SK-N-SH (cell line): ENCODE data around the gene GABRR1. TPM values are rescaled to one million over a fixed set of nuclear protein-coding genes. Genes with fewer than 3 reads are reported as not detected.

Experiments used
- CTCF ChIA-PET: fragments of 300-600, 350-600 bp; formaldehyde crosslinking; extraction: SDS; loops from one replicate; lab custom pipeline; 2021; lab: Yijun Ruan, JAX
- POLR2A ChIA-PET: fragments of 350-600 bp; sonication (Branson Sonifier 250); formaldehyde crosslinking; extraction: SDS; loops from one replicate; lab custom pipeline; 2020; ENCODE audit warnings: antibody characterized with exemption, inconsistent platforms; lab: Yijun Ruan, JAX
- DNase-seq: peaks from one replicate; pipeline ENCODE4 v3.0.0; 2012
- H2AFZ ChIP-seq: fragments of 200-600 bp; sonication (generic); 2 replicates; pipeline ENCODE4 v1.8.1; 2016; ENCODE audit warnings: antibody characterized with exemption, mild to moderate bottlenecking, low read depth
- H3F3A ChIP-seq: fragments of 200-600 bp; sonication (generic); replicated peaks from 2 replicates; pipeline ENCODE3; 2016; ENCODE audit warnings: antibody characterized with exemption, mild to moderate bottlenecking; ENCODE audit not compliant: insufficient read depth
- H3K27ac ChIP-seq, 2 experiments: fragments of 200-500 bp in 1 of 2; fragments of 200-600 bp in 1 of 2; sonication (Bioruptor generic) in 1 of 2; sonication (generic), shearing (Covaris generic) in 1 of 2; 2 replicates each; pipeline versions ENCODE4 v1.5.1 to v1.6.1; 2014 to 2016; ENCODE audit warnings: low read depth in 2 of 2, inconsistent platforms in 1 of 2, low read length in 1 of 2, mild to moderate bottlenecking in 1 of 2, mixed read lengths in 1 of 2
- H3K27me3 ChIP-seq: fragments of 200-600 bp; sonication (generic), shearing (Covaris generic); 2 replicates; pipeline ENCODE4 v1.6.1; 2016; ENCODE audit warnings: mixed run types; ENCODE audit not compliant: insufficient read depth
- H3K36me3 ChIP-seq, 2 experiments: fragments of 200-500 bp in 1 of 2; fragments of 200-600 bp in 1 of 2; sonication (Bioruptor generic) in 1 of 2; sonication (generic) in 1 of 2; replicated peaks in 1 of 2; 2 replicates each; pipeline versions ENCODE3 to v1.5.1; 2014 to 2016; ENCODE audit warnings: low read length in 1 of 2, mild to moderate bottlenecking in 1 of 2; ENCODE audit not compliant: insufficient read depth in 2 of 2, control insufficient read depth in 1 of 2
- H3K4me1 ChIP-seq, 2 experiments: fragments of 200-500 bp in 1 of 2; fragments of 200-600 bp in 1 of 2; sonication (Bioruptor generic) in 1 of 2; sonication (generic), shearing (Covaris generic) in 1 of 2; 2 replicates each; pipeline versions ENCODE4 v1.5.1 to v1.6.1; 2014 to 2016; ENCODE audit warnings: low read depth in 1 of 2, low read length in 1 of 2, mixed run types in 1 of 2; ENCODE audit not compliant: insufficient read depth in 2 of 2, control insufficient read depth in 1 of 2
- H3K4me2 ChIP-seq: fragments of 200-600 bp; sonication (generic), shearing (Covaris generic); 2 replicates; pipeline ENCODE4 v1.6.1; 2017; ENCODE audit warnings: mixed run types
- H3K4me3 ChIP-seq, 2 experiments: fragments of 200-500 bp in 1 of 2; fragments of 200-600 bp in 1 of 2; sonication (Bioruptor generic) in 1 of 2; sonication (generic), shearing (Covaris generic) in 1 of 2; 2 replicates each; pipeline versions ENCODE4 v1.5.1 to v1.8.1; 2014 to 2016; ENCODE audit warnings: low read depth in 2 of 2, inconsistent platforms in 1 of 2, low read length in 1 of 2, mild to moderate bottlenecking in 1 of 2, mixed read lengths in 1 of 2, moderate library complexity in 1 of 2
- H3K79me2 ChIP-seq: fragments of 200-600 bp; sonication (generic); 2 replicates; pipeline ENCODE4 v1.8.1; 2017; ENCODE audit warnings: mild to moderate bottlenecking; ENCODE audit not compliant: insufficient read depth
- H3K9ac ChIP-seq: fragments of 200-600 bp; sonication (generic); 2 replicates; pipeline ENCODE4 v1.6.1; 2017; ENCODE audit warnings: mixed run types
- H3K9me2 ChIP-seq: fragments of 200-600 bp; sonication (generic); 2 replicates; pipeline ENCODE4 v1.6.1; 2017; ENCODE audit warnings: mixed run types
- H3K9me3 ChIP-seq: fragments of 200-600 bp; sonication (generic); 2 replicates; pipeline ENCODE4 v1.6.1; 2017; ENCODE audit warnings: mixed run types, mild to moderate bottlenecking, moderate library complexity
- H4K20me1 ChIP-seq: fragments of 200-600 bp; sonication (generic); 2 replicates; pipeline ENCODE4 v1.6.1; 2017; ENCODE audit warnings: mild to moderate bottlenecking, mixed run types; ENCODE audit not compliant: insufficient read depth
- FOSL2 ChIP-seq: IDR thresholded peaks from 2 replicates; pipeline ENCODE4 v1.4.0; 2012; ENCODE audit warnings: low read depth, mild to moderate bottlenecking, moderate library complexity, borderline replicate concordance
- JUND ChIP-seq: IDR thresholded peaks from 2 replicates; pipeline ENCODE4 v1.4.0; 2012
- MEF2A ChIP-seq: IDR thresholded peaks from 2 replicates; pipeline ENCODE4 v1.4.0; 2012; ENCODE audit warnings: low read depth, borderline replicate concordance
- NFIC ChIP-seq: IDR thresholded peaks from 2 replicates; pipeline ENCODE4 v1.4.0; 2012; ENCODE audit warnings: borderline replicate concordance
- RXRA ChIP-seq: IDR thresholded peaks from 2 replicates; pipeline ENCODE4 v1.4.0; 2012; ENCODE audit warnings: low read depth, mild to moderate bottlenecking, borderline replicate concordance
- YY1 ChIP-seq: IDR thresholded peaks from 2 replicates; pipeline ENCODE4 v1.4.0; 2012; ENCODE audit warnings: low read depth, mild to moderate bottlenecking
- WGBS: methylation state at CpG from one replicate; pipeline ENCODE4 v1.1.6; 2017; ENCODE audit warnings: low lambda C conversion rate; 5-methylcytosine and 5-hydroxymethylcytosine counted together
- polyA plus RNA-seq, 3 experiments: library from polyadenylated mRNA; depleted of rRNA; stranded (reverse); fragments of >200 nt; gene quantifications; 2 replicates each; pipeline ENCODE4 v1.2.3, GENCODE V29; 2012
- TF ChIP-seq, protein P1 (sequence below): IDR thresholded peaks from 2 replicates; pipeline ENCODE4; 2012
- TF ChIP-seq, protein P2 (sequence below): IDR thresholded peaks from 2 replicates; pipeline ENCODE4 v1.4.0; 2012; ENCODE audit warnings: low read depth, borderline replicate concordance

GABRR1 gene
- polyA plus RNA-seq, 1 of the 3 experiments (the other 2 are of a cell fraction), result not detected

GRCh38 chr6:89154131-89154530, 63.0 kb downstream of the GABRR1 start:
- no peak overlapping the region for H3K9ac ChIP-seq
- H4K20me1 ChIP-seq, result no peaks in the 10 kb centered on the region
- no peaks in the 10 kb centered on the region for H3F3A ChIP-seq
- no peaks in the 10 kb centered on the region for H3K9me3 ChIP-seq
- no peaks in the 10 kb centered on the region; the same call in 1 of the 2 replicates for H3K9me2 ChIP-seq
- TF ChIP-seq YY1 (no peak), NFIC (peak; percentile 14; the same call in 1 of the 2 replicates), RXRA (no peak), MEF2A (no peak)
- TF ChIP-seq, protein P1, sequence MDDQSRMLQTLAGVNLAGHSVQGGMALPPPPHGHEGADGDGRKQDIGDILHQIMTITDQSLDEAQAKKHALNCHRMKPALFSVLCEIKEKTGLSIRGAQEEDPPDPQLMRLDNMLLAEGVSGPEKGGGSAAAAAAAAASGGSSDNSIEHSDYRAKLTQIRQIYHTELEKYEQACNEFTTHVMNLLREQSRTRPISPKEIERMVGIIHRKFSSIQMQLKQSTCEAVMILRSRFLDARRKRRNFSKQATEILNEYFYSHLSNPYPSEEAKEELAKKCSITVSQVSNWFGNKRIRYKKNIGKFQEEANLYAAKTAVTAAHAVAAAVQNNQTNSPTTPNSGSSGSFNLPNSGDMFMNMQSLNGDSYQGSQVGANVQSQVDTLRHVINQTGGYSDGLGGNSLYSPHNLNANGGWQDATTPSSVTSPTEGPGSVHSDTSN, result no peak
- TF ChIP-seq, protein P2, sequence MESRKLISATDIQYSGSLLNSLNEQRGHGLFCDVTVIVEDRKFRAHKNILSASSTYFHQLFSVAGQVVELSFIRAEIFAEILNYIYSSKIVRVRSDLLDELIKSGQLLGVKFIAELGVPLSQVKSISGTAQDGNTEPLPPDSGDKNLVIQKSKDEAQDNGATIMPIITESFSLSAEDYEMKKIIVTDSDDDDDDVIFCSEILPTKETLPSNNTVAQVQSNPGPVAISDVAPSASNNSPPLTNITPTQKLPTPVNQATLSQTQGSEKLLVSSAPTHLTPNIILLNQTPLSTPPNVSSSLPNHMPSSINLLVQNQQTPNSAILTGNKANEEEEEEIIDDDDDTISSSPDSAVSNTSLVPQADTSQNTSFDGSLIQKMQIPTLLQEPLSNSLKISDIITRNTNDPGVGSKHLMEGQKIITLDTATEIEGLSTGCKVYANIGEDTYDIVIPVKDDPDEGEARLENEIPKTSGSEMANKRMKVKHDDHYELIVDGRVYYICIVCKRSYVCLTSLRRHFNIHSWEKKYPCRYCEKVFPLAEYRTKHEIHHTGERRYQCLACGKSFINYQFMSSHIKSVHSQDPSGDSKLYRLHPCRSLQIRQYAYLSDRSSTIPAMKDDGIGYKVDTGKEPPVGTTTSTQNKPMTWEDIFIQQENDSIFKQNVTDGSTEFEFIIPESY, result no peak
- no peak overlapping the region for H2AFZ ChIP-seq
- H3K36me3 ChIP-seq, result peaks cover 11 to 18% of the 10 kb centered on the region in 2 experiments
- WGBS, result 59% methylated on average over 1 of the region's 1 CpG
- no peak for DNase-seq
- ChIA-PET POLR2A (no interaction called here), CTCF (no interaction called here)
- no peak overlapping the region for H3K4me2 ChIP-seq
- no peaks in the 10 kb centered on the region; a peak in 1 of 4 replicates for H3K4me1 ChIP-seq
- H3K79me2 ChIP-seq, result peaks cover 10% of the 10 kb centered on the region
- H3K27me3 ChIP-seq, result no peaks in the 10 kb centered on the region
- no peak overlapping the region for H3K4me3 ChIP-seq
- H3K27ac ChIP-seq, result no peak overlapping the region; a peak in 1 of 4 replicates

DNA sequence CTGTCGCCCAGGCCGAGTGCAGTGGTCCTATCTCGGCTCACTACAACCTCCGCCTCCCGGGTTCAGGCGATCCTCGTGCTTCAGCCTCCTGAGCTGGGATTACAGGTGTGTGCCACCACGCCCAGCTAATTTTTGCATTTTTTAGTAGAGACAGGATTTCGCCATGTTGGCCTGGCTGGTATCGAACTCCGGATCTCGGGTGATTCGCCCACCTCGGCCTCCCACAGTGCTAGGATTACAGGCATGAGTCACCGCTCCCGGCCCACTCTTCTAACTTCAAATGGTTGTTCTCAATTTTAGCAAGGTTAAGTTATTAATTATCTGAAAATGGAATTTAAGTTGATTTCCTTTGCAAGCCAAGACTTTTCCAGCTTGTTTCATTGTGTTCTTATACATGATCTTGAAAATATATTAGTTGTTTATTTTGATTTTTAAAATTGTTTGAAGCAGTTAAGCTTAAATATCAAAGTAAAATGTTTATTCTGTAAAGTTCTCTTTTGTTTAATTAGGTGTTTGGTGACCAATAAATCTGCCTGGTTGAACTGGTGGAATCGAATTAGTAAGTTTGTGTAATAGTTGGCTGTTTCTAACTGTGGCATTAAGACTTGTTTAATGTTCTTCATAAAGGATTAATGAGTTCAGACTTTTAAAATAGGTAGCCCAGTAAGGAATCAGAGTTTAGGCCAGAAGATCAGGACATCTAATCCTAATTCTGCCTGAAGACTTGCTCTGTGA, 69.0 kb downstream of the GABRR1 start:
- Histone ChIP-seq H3K9me3 (no peaks in the 10 kb centered on the region), H3K4me3 (peak overlapping the region in 1 of 2 experiments; percentile 24; a peak in 1 of 4 replicates), H2AFZ (no peak overlapping the region), H3K4me2 (peak overlapping the region; percentile 99; the same call in 1 of the 2 replicates), H4K20me1 (no peaks in the 10 kb centered on the region), H3F3A (peaks cover 13% of the 10 kb centered on the region), H3K27ac (no peak overlapping the region), H3K27me3 (no peaks in the 10 kb centered on the region), H3K9me2 (no peaks in the 10 kb centered on the region), H3K79me2 (peaks cover 16% of the 10 kb centered on the region), H3K9ac (no peak overlapping the region), H3K36me3 (peaks cover 7 to 10% of the 10 kb centered on the region in 2 experiments), H3K4me1 (peaks cover 0 to 5% of the 10 kb centered on the region in 2 experiments; a peak in 3 of 4 replicates)
- ChIA-PET POLR2A (interaction anchor here (0.6 kb wide), 1 partner anchor 464 kb away, joined by 4 read pairs; no protein-coding TSS in a partner anchor), CTCF (interaction anchor here (1.0 kb wide), 1 partner anchor 165 kb away, joined by 4 read pairs; no protein-coding TSS in a partner anchor)
- TF ChIP-seq FOSL2, result peak; percentile 51; the same call in 1 of the 2 replicates
- TF ChIP-seq RXRA, result no peak
- TF ChIP-seq JUND, result peak; percentile 36; the same call in 1 of the 2 replicates
- 57% methylated on average over 17 of the region's 17 CpGs for WGBS
- no peak for DNase-seq
